Measurements from ENCODE around the gene TRAIP. TPM values are rescaled to one million over a fixed set of nuclear protein-coding genes. Genes with fewer than 3 reads are reported as not detected.
"Not testable (repeated sequence)": the region's sequence is repeated elsewhere in the genome, so short reads cannot be mapped to it uniquely, and the experiment has no call there.

The TRAIP gene, protein sequence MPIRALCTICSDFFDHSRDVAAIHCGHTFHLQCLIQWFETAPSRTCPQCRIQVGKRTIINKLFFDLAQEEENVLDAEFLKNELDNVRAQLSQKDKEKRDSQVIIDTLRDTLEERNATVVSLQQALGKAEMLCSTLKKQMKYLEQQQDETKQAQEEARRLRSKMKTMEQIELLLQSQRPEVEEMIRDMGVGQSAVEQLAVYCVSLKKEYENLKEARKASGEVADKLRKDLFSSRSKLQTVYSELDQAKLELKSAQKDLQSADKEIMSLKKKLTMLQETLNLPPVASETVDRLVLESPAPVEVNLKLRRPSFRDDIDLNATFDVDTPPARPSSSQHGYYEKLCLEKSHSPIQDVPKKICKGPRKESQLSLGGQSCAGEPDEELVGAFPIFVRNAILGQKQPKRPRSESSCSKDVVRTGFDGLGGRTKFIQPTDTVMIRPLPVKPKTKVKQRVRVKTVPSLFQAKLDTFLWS
- 5.9 and 9.2 TPM in 2 replicates for total RNA-seq (2014; rRNA removed; shearing (Covaris generic); ENCODE audit: low replicate concordance)

DNA sequence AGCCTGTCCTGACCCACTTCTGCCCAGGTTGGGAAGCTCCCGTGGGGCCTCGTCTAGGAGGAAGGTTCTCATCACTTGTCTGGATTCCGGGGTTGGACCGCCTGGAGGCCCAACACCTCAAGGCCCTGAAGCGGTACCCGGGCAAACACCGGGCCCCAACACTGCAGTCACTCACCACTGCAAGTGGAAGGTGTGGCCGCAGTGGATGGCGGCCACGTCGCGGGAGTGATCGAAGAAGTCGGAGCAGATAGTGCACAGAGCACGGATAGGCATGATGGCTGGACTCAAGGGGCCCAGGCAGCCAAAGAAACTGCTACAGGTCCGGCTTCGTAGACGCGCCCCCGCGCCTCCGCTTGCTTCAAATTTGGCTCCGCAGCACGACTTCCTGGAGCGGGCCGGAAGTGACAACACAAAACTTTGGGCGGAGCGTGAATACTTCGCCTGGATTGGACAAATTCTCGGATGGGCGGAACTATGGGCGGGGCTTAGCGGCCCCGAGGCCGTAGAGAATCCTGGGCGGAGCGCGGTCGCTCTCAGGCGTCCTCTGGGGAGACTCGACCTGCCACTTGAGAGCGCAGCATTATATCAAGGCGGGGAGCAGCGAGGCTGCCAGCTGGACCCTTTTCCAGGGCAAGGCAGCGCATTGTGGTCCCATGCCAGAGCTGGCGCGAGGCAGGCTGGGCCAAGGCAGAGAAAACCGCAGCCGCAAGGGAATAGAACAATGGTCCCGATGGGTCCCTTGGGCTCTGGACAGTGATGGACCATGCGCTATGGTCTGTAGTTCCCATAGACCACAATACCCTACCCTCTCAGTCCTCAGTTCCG lies at the start of gene TRAIP:
Gene TRAIP (minus strand): TSS at position 384 of the 825 bp plus-strand sequence. CDS start 111 bp downstream, at position 273.
- H3K9ac ChIP-seq (ENCODE audit: low read length) = peak within 1 kb of the TSS; percentile 83
- H3K4me3 ChIP-seq (ENCODE audit: low read length) = peak within 1 kb of the TSS; percentile 85
- H3K27ac ChIP-seq (ENCODE audit: low read length) = no peak within 1 kb of the TSS; the same call in 1 of the 2 replicates
- H3K9me3 ChIP-seq (ENCODE audit: low read length) = no peaks in the 10 kb centered on the region
- no peaks in the 10 kb centered on the region for H4K20me1 ChIP-seq (ENCODE audit: insufficient read depth, low read depth, low read length)
- H3K36me3 ChIP-seq (ENCODE audit: insufficient read depth, low read length) = no peaks in the 10 kb centered on the region
- peak within 1 kb of the TSS; percentile 94 for H2AFZ ChIP-seq (ENCODE audit: low read length)
- peak within 1 kb of the TSS; percentile 99 for H3K4me2 ChIP-seq (ENCODE audit: low read depth, low read length, poor library complexity, severe bottlenecking)
- H3K4me1 ChIP-seq (ENCODE audit: low read length) = peaks cover 29% of the 10 kb centered on the region
- H3K27me3 ChIP-seq (ENCODE audit: low read length) = no peaks in the 10 kb centered on the region
- H3K79me2 ChIP-seq (ENCODE audit: low read length) = peaks cover 33% of the 10 kb centered on the region
- H3K9me2 ChIP-seq (replicated peaks; ENCODE audit: insufficient read depth, low read length) = no peaks in the 10 kb centered on the region
- DNase-seq = peak; percentile 99

DNA sequence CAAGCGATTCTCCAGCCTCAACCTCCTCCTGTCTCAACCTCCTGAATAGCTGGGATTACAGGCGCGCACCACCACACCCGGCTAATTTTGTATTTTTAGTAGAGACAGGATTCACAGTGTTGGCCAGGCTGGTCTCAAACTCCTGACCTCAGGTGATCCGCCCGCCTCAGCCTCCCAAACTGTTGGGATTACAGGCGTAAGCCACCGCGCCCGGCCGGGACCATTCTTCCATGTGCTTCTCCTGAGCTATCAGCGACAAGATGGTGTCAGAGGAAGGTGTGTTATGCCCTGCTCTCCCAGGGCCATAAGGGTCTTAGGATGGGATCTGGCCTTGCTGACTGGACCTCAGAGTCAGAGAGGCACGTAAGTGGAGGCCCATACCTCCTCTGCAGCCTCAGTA lies 48.1 kb upstream of the TRAIP start:
- Histone ChIP-seq H3K4me3 (ENCODE audit: low read length) (peak overlapping the region; percentile 67), H3K9ac (ENCODE audit: low read length) (peak overlapping the region; percentile 72; the same call in 1 of the 2 replicates), H3K4me2 (ENCODE audit: low read depth, low read length, poor library complexity, severe bottlenecking) (peak overlapping the region; percentile 63), H3K4me1 (ENCODE audit: low read length) (peaks cover 16% of the 10 kb centered on the region)
- not testable (repeated sequence) for H2AFZ ChIP-seq (ENCODE audit: low read length); H4K20me1 ChIP-seq (ENCODE audit: insufficient read depth, low read depth, low read length); H3K27ac ChIP-seq (ENCODE audit: low read length); DNase-seq; H3K9me2 ChIP-seq (replicated peaks; ENCODE audit: insufficient read depth, low read length); H3K9me3 ChIP-seq (ENCODE audit: low read length); H3K27me3 ChIP-seq (ENCODE audit: low read length); H3K79me2 ChIP-seq (ENCODE audit: low read length); H3K36me3 ChIP-seq (ENCODE audit: insufficient read depth, low read length)

DNA sequence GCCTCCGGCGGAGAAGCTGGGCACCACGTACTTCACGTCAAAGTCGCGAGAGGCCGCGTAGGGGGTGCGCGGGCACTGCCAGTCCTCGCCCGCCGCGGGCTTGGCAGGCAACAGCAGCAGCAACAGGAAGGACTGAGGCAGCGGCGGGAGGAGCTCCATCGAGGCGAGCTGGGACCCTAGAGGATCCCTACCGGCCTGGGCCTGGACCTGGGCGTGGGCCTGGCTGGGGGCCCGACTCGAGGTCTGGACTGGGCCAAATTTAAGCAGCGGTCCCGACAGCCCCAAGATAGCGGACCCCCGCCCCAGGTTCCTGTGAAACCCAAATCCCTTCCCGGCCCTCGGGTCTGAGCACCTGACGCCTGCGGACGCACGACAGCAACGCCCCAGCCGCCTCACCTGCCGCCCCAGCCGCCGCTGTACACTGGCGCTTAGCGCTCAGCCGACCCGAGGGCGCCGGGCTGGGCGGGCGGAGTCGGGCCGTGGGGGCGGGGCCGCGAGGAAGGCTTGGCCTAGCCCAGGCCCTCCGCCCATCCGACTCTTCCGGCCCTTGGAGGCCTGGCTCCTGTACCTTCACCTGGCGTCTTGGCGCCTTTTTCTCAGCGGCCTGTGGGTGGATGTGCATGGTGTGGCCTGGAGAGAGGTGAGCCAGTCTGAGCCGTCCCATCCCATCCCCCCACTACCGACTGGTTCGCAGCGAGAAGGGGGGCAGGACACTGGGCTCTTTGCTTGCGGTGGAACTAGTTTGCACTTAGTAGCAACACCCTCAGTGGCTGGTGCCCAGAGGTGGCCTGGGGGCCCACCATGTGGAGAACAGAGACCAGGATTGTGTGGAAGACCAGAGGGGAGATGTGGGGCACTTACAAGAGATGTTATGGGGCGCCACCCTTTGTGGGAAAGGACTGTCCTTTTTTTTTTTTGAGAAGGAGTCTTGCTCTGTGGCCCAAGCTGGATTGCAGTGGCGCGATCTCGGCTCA lies 47.4 kb upstream of the TRAIP start, which contains the start of gene MST1R:
Gene MST1R (minus strand): TSS at position 423 of the 974 bp plus-strand sequence. CDS start 264 bp downstream, at position 159.
- Histone ChIP-seq H3K27ac (ENCODE audit: low read length) (no peak within 1 kb of the TSS), H3K9me2 (replicated peaks; ENCODE audit: insufficient read depth, low read length) (no peaks in the 10 kb centered on the region), H3K4me2 (ENCODE audit: low read depth, low read length, poor library complexity, severe bottlenecking) (peak within 1 kb of the TSS; percentile 63), H3K9me3 (ENCODE audit: low read length) (no peaks in the 10 kb centered on the region), H3K27me3 (ENCODE audit: low read length) (no peaks in the 10 kb centered on the region), H3K4me1 (ENCODE audit: low read length) (peaks cover 16% of the 10 kb centered on the region), H3K4me3 (ENCODE audit: low read length) (peak within 1 kb of the TSS; percentile 67), H4K20me1 (ENCODE audit: insufficient read depth, low read depth, low read length) (no peaks in the 10 kb centered on the region), H3K79me2 (ENCODE audit: low read length) (no peaks in the 10 kb centered on the region), H2AFZ (ENCODE audit: low read length) (peak within 1 kb of the TSS; percentile 53; the same call in 1 of the 2 replicates), H3K9ac (ENCODE audit: low read length) (peak within 1 kb of the TSS; percentile 72), H3K36me3 (ENCODE audit: insufficient read depth, low read length) (no peaks in the 10 kb centered on the region)
- DNase-seq = peak; percentile 90

DNA sequence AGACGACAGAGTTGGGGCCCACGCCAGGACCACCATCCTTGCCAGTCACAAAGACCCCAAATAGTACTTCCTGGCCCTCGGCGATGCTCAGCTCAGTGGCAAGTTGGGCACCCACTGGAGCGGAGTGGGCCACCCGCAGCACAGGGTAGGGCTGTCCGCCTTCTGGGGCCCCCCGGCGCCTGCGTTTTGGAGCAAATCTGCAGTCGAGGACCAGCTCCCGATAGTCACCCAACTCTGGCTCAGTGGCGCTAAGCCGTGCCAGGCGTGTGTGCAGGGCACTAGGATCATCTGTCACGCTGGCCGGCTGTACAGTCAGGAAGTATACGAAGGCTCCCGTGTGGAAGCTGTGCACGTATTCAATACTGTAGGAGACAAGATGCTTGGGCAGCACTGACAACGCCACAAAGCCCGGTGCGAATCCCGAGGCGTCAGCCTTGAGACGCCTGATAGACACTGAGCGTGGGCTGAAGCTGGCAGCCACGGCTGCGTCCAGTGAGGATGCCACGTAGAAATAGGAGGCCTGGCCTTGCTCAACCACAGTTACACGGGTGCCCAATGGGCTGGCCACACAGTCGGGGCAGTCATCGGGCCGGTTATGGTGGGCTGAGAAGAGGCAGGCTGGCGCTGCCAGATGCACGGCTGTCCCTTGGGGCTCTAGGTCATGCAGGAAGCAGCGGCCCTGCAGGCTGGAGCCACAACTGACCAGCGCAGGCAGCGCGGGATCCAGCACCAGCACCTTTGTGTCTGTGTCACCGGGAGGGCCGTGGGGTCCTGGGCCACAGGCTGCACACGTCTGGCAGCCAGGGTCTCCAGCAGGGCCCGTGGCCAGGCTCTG lies 46.4 kb upstream of the TRAIP start:
- Histone ChIP-seq H2AFZ (ENCODE audit: low read length) (no peak overlapping the region), H3K4me3 (ENCODE audit: low read length) (no peak overlapping the region), H3K9ac (ENCODE audit: low read length) (no peak overlapping the region), H3K4me2 (ENCODE audit: low read depth, low read length, poor library complexity, severe bottlenecking) (no peak overlapping the region), H4K20me1 (ENCODE audit: insufficient read depth, low read depth, low read length) (no peaks in the 10 kb centered on the region), H3K27me3 (ENCODE audit: low read length) (no peaks in the 10 kb centered on the region), H3K27ac (ENCODE audit: low read length) (no peak overlapping the region), H3K9me3 (ENCODE audit: low read length) (no peaks in the 10 kb centered on the region), H3K4me1 (ENCODE audit: low read length) (peaks cover 16% of the 10 kb centered on the region), H3K9me2 (replicated peaks; ENCODE audit: insufficient read depth, low read length) (no peaks in the 10 kb centered on the region), H3K79me2 (ENCODE audit: low read length) (no peaks in the 10 kb centered on the region), H3K36me3 (ENCODE audit: insufficient read depth, low read length) (no peaks in the 10 kb centered on the region)
- no peak for DNase-seq

DNA sequence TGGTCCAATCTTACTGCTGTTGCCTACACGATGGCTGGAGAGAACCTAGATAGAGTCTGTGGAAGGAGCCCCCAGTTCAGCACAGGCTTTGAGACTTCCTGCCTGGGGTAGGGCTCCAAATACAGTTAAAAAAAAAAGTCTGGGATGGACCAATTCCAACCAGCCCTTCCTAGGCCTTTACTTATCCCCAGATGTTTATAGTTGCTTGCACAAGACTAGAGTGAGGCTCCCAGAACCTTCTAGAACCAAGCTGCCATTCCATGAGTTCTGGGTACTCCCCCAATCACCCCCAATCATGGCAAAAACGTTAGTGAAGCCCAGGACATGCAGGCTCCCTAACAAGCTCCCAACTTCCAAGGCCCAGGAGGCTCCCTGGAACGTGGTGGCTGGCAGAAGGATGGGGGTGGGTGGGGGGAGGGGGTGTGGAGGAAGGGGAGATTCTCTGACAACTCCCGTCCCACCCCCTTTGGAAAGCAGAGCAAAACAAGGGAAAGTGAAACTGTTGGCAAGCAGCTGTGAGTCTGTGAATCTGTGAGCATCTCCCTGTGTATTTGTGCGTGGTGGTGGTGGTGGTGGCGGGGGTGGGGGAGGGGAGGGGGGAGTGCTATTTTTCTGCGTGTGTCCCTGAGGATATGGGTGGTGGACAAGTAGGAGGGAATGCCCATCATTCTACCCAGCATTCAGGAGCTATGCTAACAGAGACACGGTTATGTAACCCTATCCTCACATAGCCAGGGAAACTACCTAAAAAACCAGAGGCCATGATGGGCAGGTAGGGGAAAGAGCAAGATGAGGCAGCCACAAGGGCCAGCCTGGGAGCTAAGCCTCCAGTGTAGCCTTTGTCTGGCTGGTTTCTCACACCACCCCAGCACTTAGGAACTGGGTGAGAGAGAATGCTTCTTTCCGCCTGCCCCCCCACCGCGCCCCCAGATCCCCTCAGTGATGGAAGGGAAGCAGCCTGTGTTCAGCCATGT lies 45.3 kb upstream of the TRAIP start:
- Histone ChIP-seq H2AFZ (ENCODE audit: low read length) (no peak overlapping the region), H3K4me3 (ENCODE audit: low read length) (no peak overlapping the region), H3K9me3 (ENCODE audit: low read length) (no peaks in the 10 kb centered on the region), H3K36me3 (ENCODE audit: insufficient read depth, low read length) (no peaks in the 10 kb centered on the region), H3K27me3 (ENCODE audit: low read length) (no peaks in the 10 kb centered on the region), H3K79me2 (ENCODE audit: low read length) (no peaks in the 10 kb centered on the region), H4K20me1 (ENCODE audit: insufficient read depth, low read depth, low read length) (no peaks in the 10 kb centered on the region), H3K4me2 (ENCODE audit: low read depth, low read length, poor library complexity, severe bottlenecking) (no peak overlapping the region), H3K9ac (ENCODE audit: low read length) (no peak overlapping the region), H3K4me1 (ENCODE audit: low read length) (peaks cover 16% of the 10 kb centered on the region), H3K9me2 (replicated peaks; ENCODE audit: insufficient read depth, low read length) (no peaks in the 10 kb centered on the region), H3K27ac (ENCODE audit: low read length) (no peak overlapping the region)
- no peak for DNase-seq

DNA sequence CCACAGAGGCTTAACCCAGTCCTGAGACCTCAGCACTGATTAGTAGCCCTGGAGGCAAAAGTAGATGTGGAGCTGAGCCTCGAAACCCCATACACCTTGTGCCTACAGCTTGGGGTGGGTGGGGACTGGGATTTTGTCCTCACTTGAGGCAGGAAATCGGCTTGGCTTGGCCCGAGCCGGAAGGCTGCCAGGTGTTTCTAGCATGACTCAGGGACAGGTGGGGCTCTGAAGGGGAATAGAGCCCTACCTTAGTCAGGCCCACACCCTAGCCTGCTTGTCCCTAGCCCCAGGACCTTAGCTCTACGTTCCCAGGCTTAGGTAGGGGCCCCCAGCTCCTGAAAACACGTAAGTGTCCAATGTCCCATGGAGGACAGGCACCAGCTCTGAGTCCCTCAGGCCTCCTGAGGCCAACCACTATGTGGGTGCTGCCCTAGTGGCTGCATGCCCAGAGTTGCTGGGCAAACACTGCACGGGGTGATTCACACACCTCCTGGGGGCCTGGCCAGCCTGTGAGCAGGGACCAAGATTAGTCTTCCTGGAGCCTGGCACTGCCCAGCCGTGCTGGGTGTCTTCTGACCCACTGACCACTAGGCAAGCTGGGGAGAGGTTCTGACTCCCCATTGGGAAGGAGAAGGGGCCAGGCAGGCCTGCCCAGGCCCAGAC lies 44.3 kb upstream of the TRAIP start:
- H3K9ac ChIP-seq (ENCODE audit: low read length) = no peak overlapping the region
- no peak overlapping the region for H2AFZ ChIP-seq (ENCODE audit: low read length)
- no peaks in the 10 kb centered on the region for H3K27me3 ChIP-seq (ENCODE audit: low read length)
- no peak overlapping the region for H3K27ac ChIP-seq (ENCODE audit: low read length)
- H3K4me1 ChIP-seq (ENCODE audit: low read length) = peaks cover 7% of the 10 kb centered on the region
- no peak for DNase-seq
- H3K4me2 ChIP-seq (ENCODE audit: low read depth, low read length, poor library complexity, severe bottlenecking) = no peak overlapping the region
- H3K36me3 ChIP-seq (ENCODE audit: insufficient read depth, low read length) = no peaks in the 10 kb centered on the region
- no peaks in the 10 kb centered on the region for H3K9me2 ChIP-seq (replicated peaks; ENCODE audit: insufficient read depth, low read length)
- H4K20me1 ChIP-seq (ENCODE audit: insufficient read depth, low read depth, low read length) = no peaks in the 10 kb centered on the region
- H3K4me3 ChIP-seq (ENCODE audit: low read length) = no peak overlapping the region
- H3K9me3 ChIP-seq (ENCODE audit: low read length) = no peaks in the 10 kb centered on the region
- no peaks in the 10 kb centered on the region for H3K79me2 ChIP-seq (ENCODE audit: low read length)

Measured in Karpas-422 (cell line).